Superior temporal gyrus (tissue), 1 donor: Measurements from ENCODE around the gene ABL2.
A peak's percentile ranks its signal among the peaks of the same experiment; 100 is the strongest.
"Not testable (repeated sequence)": the region's sequence is repeated elsewhere in the genome, so short reads cannot be mapped to it uniquely, and the experiment has no call there.

Source experiments
- DNase-seq: peaks from one replicate; pipeline ENCODE4 v3.0.0-alpha.2; 2016; ENCODE audit errors: extremely low spot score

Gene ABL2

GRCh38 chr1:179229214-179230140, at the start of gene ABL2:
ABL2 (minus strand) TSS chr1:179229677; CDS start chr1:179229397, 280 bp downstream.
- peak; percentile 44 for DNase-seq

DNA sequence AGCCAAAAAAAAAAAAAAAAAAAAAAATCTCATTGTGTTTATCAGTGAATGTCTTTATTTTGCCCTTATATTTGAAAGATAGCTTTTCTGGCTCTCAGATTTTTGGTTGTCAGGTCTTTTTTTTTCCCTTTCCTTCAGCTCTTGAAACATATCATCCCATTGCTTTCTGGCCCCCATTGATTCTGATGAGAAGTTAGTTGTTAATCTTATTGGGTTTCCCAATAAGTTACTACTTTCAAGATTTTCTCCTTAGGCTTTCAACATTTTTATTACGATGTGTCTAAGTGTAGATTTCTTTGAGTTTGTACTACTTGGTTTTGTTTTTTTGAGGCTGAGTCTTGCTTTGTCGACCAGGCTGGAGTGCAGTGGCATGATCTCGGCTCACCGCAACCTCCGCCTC, 49.4 kb upstream of the ABL2 start:
- DNase-seq = no peak

DNA sequence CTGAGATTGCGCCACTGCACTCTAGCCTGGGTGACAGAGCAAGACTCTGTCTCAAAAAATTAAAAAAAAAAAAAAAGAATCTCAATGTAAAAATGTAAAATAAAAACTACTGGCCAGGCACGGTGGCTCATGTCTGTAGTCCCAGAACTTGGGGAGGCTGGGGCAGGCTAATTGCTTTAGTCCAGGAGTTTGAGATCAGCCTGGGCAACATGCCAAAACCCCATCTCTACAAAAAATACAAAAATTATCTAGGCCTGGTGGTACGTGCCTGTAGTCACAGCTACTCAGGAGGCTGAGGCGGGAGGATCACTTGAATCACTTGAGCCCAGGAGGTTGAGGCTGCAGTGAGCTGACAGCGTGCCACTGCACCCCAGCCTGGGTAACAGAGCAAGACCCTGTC, 44.9 kb upstream of the ABL2 start:
- not testable (repeated sequence) for DNase-seq

DNA sequence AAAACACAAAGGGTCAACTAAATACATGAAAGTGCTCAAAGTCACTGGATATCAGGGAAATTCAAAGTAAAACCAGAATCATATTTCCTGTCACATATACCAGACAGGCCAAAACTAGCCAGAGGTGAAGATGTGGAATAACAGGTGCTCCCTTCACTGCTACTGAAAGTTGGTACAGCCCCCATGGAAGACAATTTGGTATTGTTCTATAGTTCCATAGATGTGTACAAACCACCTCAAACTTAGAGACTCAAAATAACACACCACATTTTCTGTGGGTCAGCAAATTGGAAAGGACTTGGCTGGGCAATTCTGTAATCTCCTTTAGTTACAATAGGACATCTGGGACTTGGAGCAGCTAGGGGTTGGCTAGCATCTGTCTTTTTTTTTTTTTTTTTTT, 39.6 kb upstream of the ABL2 start:
- no peak for DNase-seq

DNA sequence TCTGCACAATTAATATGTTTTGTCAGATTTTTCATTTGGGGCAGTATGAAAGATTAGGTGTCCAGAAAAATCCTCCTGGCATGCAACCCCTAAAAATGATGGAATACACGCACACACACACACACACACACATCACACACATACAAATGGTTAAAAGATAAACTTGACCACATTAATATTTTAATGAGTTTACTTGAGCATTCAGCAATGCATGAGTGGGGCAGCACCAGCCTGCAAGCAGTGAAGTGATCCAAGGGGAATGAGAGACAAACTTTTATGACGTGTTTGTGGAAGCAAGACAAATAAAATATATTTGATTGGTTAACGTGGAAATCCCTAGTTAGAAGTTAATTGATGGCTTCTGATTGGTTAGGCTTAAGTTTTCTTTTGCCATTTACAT, 35.0 kb upstream of the ABL2 start:
- no peak for DNase-seq

- DNase-seq = no peak
These were observed 33.6 kb upstream of the ABL2 start for GRCh38 chr1:179263121-179263520.

DNA sequence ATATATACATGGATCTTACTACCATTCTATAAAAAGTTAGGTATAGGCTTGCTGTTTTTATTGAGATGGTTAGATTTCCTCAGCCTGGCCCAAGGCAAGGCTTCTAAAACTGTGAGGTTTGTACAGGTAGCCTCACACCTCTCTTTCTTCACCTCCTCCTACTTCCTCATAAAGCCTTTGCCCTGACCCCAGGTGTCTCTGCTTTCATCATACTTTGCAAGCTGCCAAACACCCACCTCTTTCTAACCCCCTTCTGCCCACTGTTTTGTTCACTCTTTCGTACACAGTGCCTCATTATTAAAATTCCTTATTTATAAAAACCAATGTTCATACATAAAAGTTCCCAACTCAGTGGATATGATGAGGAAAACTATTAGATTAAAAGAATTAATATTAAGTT, 32.7 kb upstream of the ABL2 start:
- no peak for DNase-seq

GRCh38 chr1:179253286-179253972, 24.0 kb upstream of the ABL2 start:
- no peak for DNase-seq

DNA sequence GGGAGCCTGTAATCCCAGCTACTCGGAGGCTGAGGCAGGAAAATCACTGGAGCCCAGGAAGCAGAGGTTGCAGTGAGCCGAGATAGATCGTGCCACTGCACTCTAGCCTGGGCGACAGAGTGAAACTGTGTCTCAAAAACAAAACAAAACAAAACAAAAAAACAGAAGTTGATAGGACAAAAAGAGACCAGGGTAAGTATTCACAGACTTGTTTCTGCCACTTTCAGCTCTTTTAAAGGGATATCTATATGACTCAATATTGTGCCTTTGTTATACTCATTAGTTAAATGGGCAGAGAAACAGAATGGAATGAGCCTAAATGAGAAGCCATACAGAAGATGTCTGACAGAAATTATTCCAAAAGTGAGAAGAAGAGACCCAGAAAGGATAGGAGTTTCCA, 23.1 kb upstream of the ABL2 start:
- DNase-seq = no peak

DNA sequence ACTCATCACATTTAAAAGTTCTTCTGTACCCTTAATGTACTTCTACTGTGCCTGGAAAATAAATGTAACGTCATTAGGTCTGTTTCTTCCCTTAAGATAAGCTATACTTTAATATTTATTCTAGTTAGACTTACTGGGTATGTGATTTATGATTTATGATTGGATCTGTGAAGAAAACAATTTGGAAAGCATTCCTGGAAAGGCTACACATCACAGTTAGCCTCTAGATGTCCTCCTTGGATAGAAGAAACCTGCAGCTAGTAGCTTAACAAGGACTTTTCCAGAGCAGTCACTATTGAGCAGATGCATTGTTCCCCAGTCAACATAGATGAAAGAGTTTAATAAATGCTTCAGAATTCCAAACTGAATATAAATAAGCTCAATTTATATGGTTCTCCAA, 22.2 kb upstream of the ABL2 start:
- peak; percentile 65 for DNase-seq

DNA sequence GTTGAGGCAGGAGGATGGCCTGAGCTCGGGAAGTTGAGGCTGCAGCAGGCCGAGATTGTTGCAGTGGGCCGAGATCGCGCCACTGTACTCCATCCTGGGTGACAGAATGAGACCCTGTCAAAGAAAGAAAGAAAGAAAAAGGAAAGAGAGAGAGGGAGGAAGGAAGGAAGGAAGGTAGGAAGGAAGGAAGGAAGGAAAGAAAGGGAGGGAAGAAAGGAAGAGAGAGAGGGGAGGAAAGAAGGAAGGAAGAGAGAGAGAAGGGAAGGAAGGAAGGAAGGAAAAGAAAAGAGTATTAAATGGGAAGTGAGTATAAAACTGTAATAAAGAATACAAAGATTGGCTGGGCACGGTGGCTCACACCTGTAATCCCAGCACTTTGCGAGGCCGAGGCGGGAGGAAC, 18.4 kb upstream of the ABL2 start:
- no peak for DNase-seq

DNA sequence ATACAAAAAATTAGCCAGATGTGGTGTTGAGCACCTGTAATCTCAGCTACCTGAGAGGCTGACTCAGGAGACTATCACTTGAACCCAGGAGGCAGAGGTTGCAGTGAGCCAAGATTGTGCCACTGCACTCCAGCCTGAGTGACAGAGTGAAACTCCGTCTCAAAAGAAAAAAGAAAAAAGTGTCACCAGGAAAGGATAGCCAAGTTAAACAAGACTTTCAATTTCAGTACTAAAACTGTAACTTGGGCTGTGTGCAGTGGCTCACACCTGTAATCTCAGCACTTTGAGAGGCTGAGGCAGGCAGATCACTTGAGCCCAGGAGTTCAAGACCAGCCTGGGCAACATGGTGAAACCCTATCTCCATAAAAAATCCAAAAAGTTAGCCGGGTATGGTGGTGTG, 15.9 kb upstream of the ABL2 start:
- not testable (repeated sequence) for DNase-seq

DNA sequence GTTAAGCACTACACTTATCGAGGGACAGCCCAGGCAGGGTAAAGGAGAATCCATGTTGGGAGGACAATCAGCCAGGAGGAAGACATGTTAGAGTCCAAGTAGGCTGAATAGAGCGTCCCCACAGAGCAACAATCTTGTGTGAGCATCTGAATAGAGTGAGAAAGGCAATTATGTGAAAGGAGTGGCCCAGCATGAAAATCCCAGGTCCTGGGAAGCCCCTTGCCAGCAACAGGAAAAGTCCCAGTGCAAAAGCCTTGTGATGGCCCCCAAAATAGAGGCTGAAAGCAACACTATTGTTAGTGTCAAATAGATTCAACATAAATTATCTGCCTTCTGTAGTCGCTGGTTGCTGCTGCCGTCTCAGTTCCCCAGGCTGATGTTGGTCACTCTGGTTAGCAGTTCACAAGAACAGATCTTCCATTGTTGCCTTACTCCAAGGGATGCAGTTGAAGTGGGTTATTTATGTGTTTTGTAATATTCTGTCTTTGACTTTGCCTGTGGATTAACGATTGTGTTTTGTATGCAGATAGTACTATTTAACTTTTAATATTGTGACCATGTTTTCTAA, 12.1 kb upstream of the ABL2 start:
- no peak for DNase-seq

DNA sequence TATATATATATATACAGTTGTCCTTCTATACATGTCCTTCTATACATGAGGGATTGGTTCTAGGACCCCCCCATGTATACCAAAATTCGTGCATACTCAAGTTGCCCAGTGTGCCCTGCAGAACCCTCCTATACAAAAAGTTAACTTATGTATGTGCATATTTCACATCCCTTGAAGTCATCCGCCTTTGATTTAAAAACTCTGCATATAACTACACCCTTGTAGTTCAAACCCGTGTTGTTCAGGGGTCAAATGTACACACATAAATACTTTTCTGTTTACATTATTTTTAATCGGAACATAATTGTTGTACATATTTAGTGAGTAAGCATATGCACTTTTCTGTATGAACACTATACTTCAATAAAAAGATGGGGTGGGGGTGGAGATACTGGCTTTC, 7.7 kb upstream of the ABL2 start:
- no peak for DNase-seq

- no peak for DNase-seq
These were observed 5.4 kb upstream of the ABL2 start for GRCh38 chr1:179234863-179235262.

GRCh38 chr1:179231923-179232322, 2.4 kb upstream of the ABL2 start:
- no peak for DNase-seq

DNA sequence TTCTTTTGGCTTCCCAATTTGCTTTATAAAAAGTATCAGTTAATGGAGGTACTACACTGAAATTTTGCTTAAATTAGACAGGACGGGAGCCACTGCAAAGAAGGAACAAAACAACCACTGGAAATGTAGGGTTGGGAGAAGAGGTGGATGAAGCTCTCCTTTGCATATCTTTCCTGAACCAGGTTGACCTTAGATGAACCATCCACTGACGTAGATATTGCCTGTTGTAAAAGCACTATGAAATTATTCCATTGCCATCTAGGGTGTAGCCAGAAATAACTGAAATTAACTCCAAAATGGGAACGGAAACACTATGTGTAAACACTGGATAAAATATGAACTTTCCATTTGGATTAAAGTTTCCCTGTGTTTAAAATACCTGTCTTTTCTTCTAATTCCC, 1.2 kb upstream of the ABL2 start:
- DNase-seq = peak; percentile 13

DNA sequence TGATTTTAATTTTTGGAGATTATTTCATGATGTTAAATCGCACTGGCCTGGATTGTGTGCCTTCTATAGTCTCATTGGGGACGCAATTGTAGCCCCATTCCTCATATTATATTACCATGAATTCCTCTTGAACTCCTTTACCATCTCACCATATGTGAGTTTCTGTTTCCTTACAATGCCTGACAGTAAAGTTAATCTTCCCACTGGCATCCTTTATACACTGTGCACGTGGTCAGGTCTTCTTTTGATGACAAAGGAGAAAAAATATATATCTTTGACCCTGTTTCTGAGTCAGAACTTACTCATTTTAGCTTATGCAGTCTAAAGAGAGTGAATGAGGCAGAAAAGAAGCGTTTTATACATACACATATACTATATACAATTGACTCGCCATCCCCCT, 774 bp upstream of the ABL2 start:
- peak; percentile 55 for DNase-seq

GRCh38 chr1:179228783-179229213, 679 bp downstream of the ABL2 start:
- DNase-seq = peak; percentile 28

- DNase-seq = no peak
These were observed 2.7 kb downstream of the ABL2 start for GRCh38 chr1:179226738-179227137.

- not testable (repeated sequence) for DNase-seq
These were observed 5.0 kb downstream of the ABL2 start for GRCh38 chr1:179224466-179224865.

GRCh38 chr1:179221121-179221520, 8.4 kb downstream of the ABL2 start:
- DNase-seq = not testable (repeated sequence)
